Mucosa of rectum (tissue), 2 donors: Measurements from ENCODE around the gene GRIN3A.

Experiments
- H3K27ac ChIP-seq, 2 donors: one replicate each; pipeline ENCODE4 v1.7.0; 2013; ENCODE audit warnings: inconsistent platforms in 2 of 2, low read depth in 2 of 2, low read length in 2 of 2
- H3K27me3 ChIP-seq, 2 donors: one replicate each; pipeline ENCODE4 v1.7.0; 2013; ENCODE audit warnings: low read length in 2 of 2; ENCODE audit not compliant: control insufficient read depth in 2 of 2, insufficient read depth in 2 of 2
- H3K36me3 ChIP-seq, 2 donors: one replicate each; pipeline ENCODE4 v1.7.0; 2013; ENCODE audit warnings: low read length in 2 of 2; ENCODE audit not compliant: control insufficient read depth in 2 of 2, insufficient read depth in 2 of 2
- H3K4me1 ChIP-seq, 2 donors: one replicate each; pipeline ENCODE4 v1.7.0; 2013; ENCODE audit warnings: low read length in 2 of 2, mild to moderate bottlenecking in 1 of 2; ENCODE audit not compliant: control insufficient read depth in 2 of 2, insufficient read depth in 2 of 2
- H3K4me3 ChIP-seq, 2 donors: one replicate each; pipeline ENCODE4 v1.7.0; 2013; ENCODE audit warnings: low read length in 2 of 2
- H3K9ac ChIP-seq, 2 donors: one replicate each; pipeline ENCODE4 v1.7.0; 2013; ENCODE audit warnings: low read length in 2 of 2, low read depth in 1 of 2, mild to moderate bottlenecking in 1 of 2
- H3K9me3 ChIP-seq, 2 donors: one replicate each; pipeline ENCODE4 v1.7.0; 2013; ENCODE audit warnings: low read length in 2 of 2; ENCODE audit not compliant: control insufficient read depth in 2 of 2
- donor health status: healthy.
- donor health status: Normal muscosa, but diverticular disease.

The GRIN3A gene

GRCh38 chr9:101636247-101636646 lies 102.2 kb downstream of the GRIN3A start:
- Histone ChIP-seq H3K27ac (no peak overlapping the region), H3K4me3 (no peak overlapping the region), H3K9ac (no peak overlapping the region), H3K4me1 (no peaks in the 10 kb centered on the region), H3K27me3 (no peaks in the 10 kb centered on the region), H3K9me3 (no peaks in the 10 kb centered on the region), H3K36me3 (no peaks in the 10 kb centered on the region)

GRCh38 chr9:101635473-101635872 lies 103.0 kb downstream of the GRIN3A start:
- Histone ChIP-seq H3K4me1 (peaks cover 0 to 2% of the 10 kb centered on the region in 2 donors), H3K9me3 (no peaks in the 10 kb centered on the region)

GRCh38 chr9:101634741-101635409 lies 103.6 kb downstream of the GRIN3A start:
- no peak overlapping the region for H3K9ac ChIP-seq
- H3K9me3 ChIP-seq, result no peaks in the 10 kb centered on the region
- peaks cover 0 to 4% of the 10 kb centered on the region in 2 donors for H3K4me1 ChIP-seq
- H3K27me3 ChIP-seq, result no peaks in the 10 kb centered on the region
- H3K36me3 ChIP-seq, result no peaks in the 10 kb centered on the region
- H3K4me3 ChIP-seq, result no peak overlapping the region
- no peak overlapping the region for H3K27ac ChIP-seq

More at GRCh38 chr9:101635473-101635872, 103.0 kb downstream of the GRIN3A start:
- no peaks in the 10 kb centered on the region for H3K27me3 ChIP-seq
- H3K27ac ChIP-seq, result no peak overlapping the region
- H3K36me3 ChIP-seq, result no peaks in the 10 kb centered on the region
- H3K4me3 ChIP-seq, result no peak overlapping the region
- no peak overlapping the region for H3K9ac ChIP-seq

- H3K9ac ChIP-seq, result no peak overlapping the region
- no peak overlapping the region for H3K4me3 ChIP-seq
- H3K4me1 ChIP-seq, result peaks cover 0 to 4% of the 10 kb centered on the region in 2 donors
- H3K27ac ChIP-seq, result no peak overlapping the region
- H3K9me3 ChIP-seq, result no peaks in the 10 kb centered on the region
- no peaks in the 10 kb centered on the region for H3K27me3 ChIP-seq
- H3K36me3 ChIP-seq, result no peaks in the 10 kb centered on the region
Observed at GRCh38 chr9:101632611-101633010, 105.8 kb downstream of the GRIN3A start.

GRCh38 chr9:101631892-101632291 lies 106.6 kb downstream of the GRIN3A start:
- Histone ChIP-seq H3K27ac (no peak overlapping the region), H3K9me3 (no peaks in the 10 kb centered on the region), H3K4me1 (peaks cover 0 to 4% of the 10 kb centered on the region in 2 donors), H3K4me3 (no peak overlapping the region), H3K36me3 (no peaks in the 10 kb centered on the region), H3K27me3 (no peaks in the 10 kb centered on the region), H3K9ac (no peak overlapping the region)

- Histone ChIP-seq H3K36me3 (no peaks in the 10 kb centered on the region), H3K4me1 (peaks cover 0 to 4% of the 10 kb centered on the region in 2 donors), H3K27me3 (no peaks in the 10 kb centered on the region), H3K27ac (no peak overlapping the region), H3K4me3 (no peak overlapping the region), H3K9me3 (no peaks in the 10 kb centered on the region), H3K9ac (no peak overlapping the region)
Observed at GRCh38 chr9:101629636-101630035, 108.8 kb downstream of the GRIN3A start.

- peaks cover 0 to 4% of the 10 kb centered on the region in 2 donors for H3K4me1 ChIP-seq
- H3K9ac ChIP-seq, result no peak overlapping the region
- H3K27ac ChIP-seq, result no peak overlapping the region
- no peak overlapping the region for H3K4me3 ChIP-seq
- H3K9me3 ChIP-seq, result no peaks in the 10 kb centered on the region
- no peaks in the 10 kb centered on the region for H3K27me3 ChIP-seq
- no peaks in the 10 kb centered on the region for H3K36me3 ChIP-seq
Observed at GRCh38 chr9:101628173-101628572, 110.3 kb downstream of the GRIN3A start.

GRCh38 chr9:101626295-101626694 lies 112.2 kb downstream of the GRIN3A start:
- H3K36me3 ChIP-seq, result no peaks in the 10 kb centered on the region
- H3K9ac ChIP-seq, result no peak overlapping the region
- H3K9me3 ChIP-seq, result no peaks in the 10 kb centered on the region
- no peaks in the 10 kb centered on the region for H3K27me3 ChIP-seq
- H3K27ac ChIP-seq, result no peak overlapping the region
- H3K4me3 ChIP-seq, result no peak overlapping the region
- peaks cover 0 to 4% of the 10 kb centered on the region in 2 donors for H3K4me1 ChIP-seq

GRCh38 chr9:101625876-101626275 lies 112.6 kb downstream of the GRIN3A start:
- H3K9me3 ChIP-seq, result no peaks in the 10 kb centered on the region
- H3K36me3 ChIP-seq, result no peaks in the 10 kb centered on the region
- no peak overlapping the region for H3K27ac ChIP-seq
- peaks cover 0 to 4% of the 10 kb centered on the region in 2 donors for H3K4me1 ChIP-seq
- H3K4me3 ChIP-seq, result no peak overlapping the region
- no peaks in the 10 kb centered on the region for H3K27me3 ChIP-seq
- H3K9ac ChIP-seq, result no peak overlapping the region

- Histone ChIP-seq H3K9me3 (no peaks in the 10 kb centered on the region), H3K27ac (no peak overlapping the region), H3K27me3 (no peaks in the 10 kb centered on the region), H3K4me3 (no peak overlapping the region), H3K36me3 (no peaks in the 10 kb centered on the region), H3K4me1 (no peaks in the 10 kb centered on the region), H3K9ac (no peak overlapping the region)
Observed at GRCh38 chr9:101620452-101620851, 118.0 kb downstream of the GRIN3A start.
